Measurements from ENCODE around the gene PNCK.

Gene PNCK

GRCh38 chrX:153631907-153632594 is 41.6 kb downstream of the PNCK start:
- TF ChIP-seq EZH2phosphoT487 (conservative IDR thresholded peaks at IDR 0.05; ENCODE audit: low read length) = no peak
- no peak for TF ChIP-seq CTCF (IDR thresholded peaks at IDR 0.05; ENCODE audit: insufficient read depth, low read length, poor library complexity, severe bottlenecking)

GRCh38 chrX:153631346-153631745 is 42.3 kb downstream of the PNCK start:
- no peaks in the 10 kb centered on the region for H3K9me3 ChIP-seq (ENCODE audit: insufficient read depth, low read length)
- H3K9ac ChIP-seq (ENCODE audit: low read length) = no peak overlapping the region
- TF ChIP-seq EZH2phosphoT487 (conservative IDR thresholded peaks at IDR 0.05; ENCODE audit: low read length) (no peak), CTCF (IDR thresholded peaks at IDR 0.05; ENCODE audit: insufficient read depth, low read length, poor library complexity, severe bottlenecking) (no peak)
- no peaks in the 10 kb centered on the region for H3K79me2 ChIP-seq (ENCODE audit: insufficient read depth, low read length)
- no peaks in the 10 kb centered on the region for H4K20me1 ChIP-seq (ENCODE audit: low read depth, low read length)
- no peaks in the 10 kb centered on the region for H3K27me3 ChIP-seq (ENCODE audit: low read length)
- H3K4me2 ChIP-seq (ENCODE audit: low read depth, low read length, poor library complexity, severe bottlenecking) = no peak overlapping the region
- H2AFZ ChIP-seq (ENCODE audit: low read depth, low read length, severe bottlenecking) = no peak overlapping the region
- H3K27ac ChIP-seq (ENCODE audit: low read depth, low read length) = no peak overlapping the region
- H3K36me3 ChIP-seq (ENCODE audit: low read length) = no peaks in the 10 kb centered on the region
- no peak overlapping the region for H3K4me3 ChIP-seq (ENCODE audit: insufficient read depth, low read length, poor library complexity, severe bottlenecking)
- no peaks in the 10 kb centered on the region for H3F3A ChIP-seq (ENCODE audit: insufficient read depth)
- no peaks in the 10 kb centered on the region for H3K9me2 ChIP-seq (replicated peaks; ENCODE audit: insufficient read depth, low read length)

More at GRCh38 chrX:153631907-153632594, 41.6 kb downstream of the PNCK start:
- H3K9ac ChIP-seq (ENCODE audit: low read length) = no peak overlapping the region
- H3K27ac ChIP-seq (ENCODE audit: low read depth, low read length) = no peak overlapping the region
- H3K79me2 ChIP-seq (ENCODE audit: insufficient read depth, low read length) = no peaks in the 10 kb centered on the region
- no peaks in the 10 kb centered on the region for H3K36me3 ChIP-seq (ENCODE audit: low read length)
- H2AFZ ChIP-seq (ENCODE audit: low read depth, low read length, severe bottlenecking) = no peak overlapping the region
- H3F3A ChIP-seq (ENCODE audit: insufficient read depth) = no peaks in the 10 kb centered on the region
- no peaks in the 10 kb centered on the region for H3K9me3 ChIP-seq (ENCODE audit: insufficient read depth, low read length)
- H3K9me2 ChIP-seq (replicated peaks; ENCODE audit: insufficient read depth, low read length) = no peaks in the 10 kb centered on the region
- no peak overlapping the region for H3K4me3 ChIP-seq (ENCODE audit: insufficient read depth, low read length, poor library complexity, severe bottlenecking)
- H3K27me3 ChIP-seq (ENCODE audit: low read length) = no peaks in the 10 kb centered on the region
- no peak overlapping the region for H3K4me2 ChIP-seq (ENCODE audit: low read depth, low read length, poor library complexity, severe bottlenecking)
- no peaks in the 10 kb centered on the region for H4K20me1 ChIP-seq (ENCODE audit: low read depth, low read length)

GRCh38 chrX:153628665-153629064 is 44.9 kb downstream of the PNCK start:
- no peaks in the 10 kb centered on the region for H3K9me2 ChIP-seq (replicated peaks; ENCODE audit: insufficient read depth, low read length)
- no peaks in the 10 kb centered on the region for H4K20me1 ChIP-seq (ENCODE audit: low read depth, low read length)
- no peak for TF ChIP-seq EZH2phosphoT487 (conservative IDR thresholded peaks at IDR 0.05; ENCODE audit: low read length)
- TF ChIP-seq CTCF (IDR thresholded peaks at IDR 0.05; ENCODE audit: insufficient read depth, low read length, poor library complexity, severe bottlenecking) = no peak
- H3K27me3 ChIP-seq (ENCODE audit: low read length) = no peaks in the 10 kb centered on the region
- H3K9ac ChIP-seq (ENCODE audit: low read length) = no peak overlapping the region
- H3K4me3 ChIP-seq (ENCODE audit: insufficient read depth, low read length, poor library complexity, severe bottlenecking) = no peak overlapping the region
- H3K79me2 ChIP-seq (ENCODE audit: insufficient read depth, low read length) = no peaks in the 10 kb centered on the region
- H3K27ac ChIP-seq (ENCODE audit: low read depth, low read length) = no peak overlapping the region
- H2AFZ ChIP-seq (ENCODE audit: low read depth, low read length, severe bottlenecking) = no peak overlapping the region
- H3K36me3 ChIP-seq (ENCODE audit: low read length) = no peaks in the 10 kb centered on the region
- H3K4me2 ChIP-seq (ENCODE audit: low read depth, low read length, poor library complexity, severe bottlenecking) = no peak overlapping the region
- no peaks in the 10 kb centered on the region for H3K9me3 ChIP-seq (ENCODE audit: insufficient read depth, low read length)
- H3F3A ChIP-seq (ENCODE audit: insufficient read depth) = no peaks in the 10 kb centered on the region

Measured in SU-DHL-6 (cell line).